Measurements from ENCODE around the gene MYBPH. TPM values are rescaled to one million over a fixed set of nuclear protein-coding genes. Genes with fewer than 3 reads are reported as not detected.

Gene MYBPH
- total RNA-seq (not detected), polyA plus RNA-seq (not detected)

DNA sequence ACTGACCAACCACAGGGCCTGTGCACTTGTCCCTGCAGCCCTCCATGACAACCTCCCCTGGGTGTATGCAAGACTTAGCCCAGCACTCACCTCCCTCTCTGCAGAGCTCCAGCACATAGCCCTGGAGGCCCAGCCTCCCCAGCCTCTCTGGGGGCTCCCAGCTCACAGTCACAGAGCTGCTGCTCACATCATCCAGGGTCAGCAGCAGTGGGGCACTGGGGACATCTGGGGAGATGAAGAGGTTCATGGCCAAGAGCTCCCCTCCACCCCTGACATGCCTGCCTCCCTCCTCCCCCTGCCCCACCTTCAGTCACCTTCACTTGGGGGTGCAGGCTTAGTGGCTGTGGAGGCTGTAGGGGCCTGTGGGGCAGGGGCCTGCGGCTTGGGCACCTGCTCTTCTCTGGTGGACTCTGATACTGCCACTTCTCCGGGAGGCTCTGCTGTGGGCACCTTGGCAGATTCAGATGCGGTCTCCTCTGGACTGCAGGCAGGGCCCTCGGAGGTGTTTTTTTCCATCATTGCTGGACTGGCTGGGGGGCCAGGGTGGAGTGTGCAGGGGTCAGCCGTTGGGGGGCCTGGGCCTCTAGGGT is at the start of gene MYBPH:
TSS of gene MYBPH (minus strand) at position 590 of the 590 bp plus-strand sequence. CDS start at position 519, 71 bp downstream.
- Histone ChIP-seq H3K9me3 (no peaks in the 10 kb centered on the region), H3K4me1 (no peaks in the 10 kb centered on the region), H3K4me3 (no peak within 1 kb of the TSS), H3K27ac (no peak within 1 kb of the TSS), H3K36me3 (no peaks in the 10 kb centered on the region), H3K27me3 (peaks cover 0 to 3% (median 0%) of the 10 kb centered on the region in 3 donors)
- 76 to 83% methylated on average over 5 of the region's 5 CpGs for WGBS, 2 donors
- intact Hi-C loops (cut with DNase I), result no loop called here
- no peak for DNase-seq
- TF ChIP-seq EP300 (IDR thresholded peaks at IDR 0.05) (no peak), POLR2AphosphoS5 (IDR thresholded peaks at IDR 0.05) (no peak), CTCF (IDR thresholded peaks at IDR 0.05) (no peak), POLR2A (IDR thresholded peaks at IDR 0.05) (no peak)

- no peaks in the 10 kb centered on the region for H3K9me3 ChIP-seq
- no peaks in the 10 kb centered on the region for H3K4me1 ChIP-seq
- H3K36me3 ChIP-seq, result no peaks in the 10 kb centered on the region
- no peak for DNase-seq
- TF ChIP-seq CTCF (IDR thresholded peaks at IDR 0.05) (no peak), POLR2A (IDR thresholded peaks at IDR 0.05) (no peak), POLR2AphosphoS5 (IDR thresholded peaks at IDR 0.05) (no peak), EP300 (IDR thresholded peaks at IDR 0.05) (no peak)
- no peaks in the 10 kb centered on the region for H3K27me3 ChIP-seq
- WGBS, 2 donors, result 59 to 60% methylated on average over 4 of the region's 4 CpGs
- intact Hi-C loops (cut with DNase I), result no loop called here
- no peak overlapping the region for H3K4me3 ChIP-seq
- no peak overlapping the region for H3K27ac ChIP-seq
These were observed 49.4 kb upstream of the MYBPH start for GRCh38 chr1:203225071-203225470.

DNA sequence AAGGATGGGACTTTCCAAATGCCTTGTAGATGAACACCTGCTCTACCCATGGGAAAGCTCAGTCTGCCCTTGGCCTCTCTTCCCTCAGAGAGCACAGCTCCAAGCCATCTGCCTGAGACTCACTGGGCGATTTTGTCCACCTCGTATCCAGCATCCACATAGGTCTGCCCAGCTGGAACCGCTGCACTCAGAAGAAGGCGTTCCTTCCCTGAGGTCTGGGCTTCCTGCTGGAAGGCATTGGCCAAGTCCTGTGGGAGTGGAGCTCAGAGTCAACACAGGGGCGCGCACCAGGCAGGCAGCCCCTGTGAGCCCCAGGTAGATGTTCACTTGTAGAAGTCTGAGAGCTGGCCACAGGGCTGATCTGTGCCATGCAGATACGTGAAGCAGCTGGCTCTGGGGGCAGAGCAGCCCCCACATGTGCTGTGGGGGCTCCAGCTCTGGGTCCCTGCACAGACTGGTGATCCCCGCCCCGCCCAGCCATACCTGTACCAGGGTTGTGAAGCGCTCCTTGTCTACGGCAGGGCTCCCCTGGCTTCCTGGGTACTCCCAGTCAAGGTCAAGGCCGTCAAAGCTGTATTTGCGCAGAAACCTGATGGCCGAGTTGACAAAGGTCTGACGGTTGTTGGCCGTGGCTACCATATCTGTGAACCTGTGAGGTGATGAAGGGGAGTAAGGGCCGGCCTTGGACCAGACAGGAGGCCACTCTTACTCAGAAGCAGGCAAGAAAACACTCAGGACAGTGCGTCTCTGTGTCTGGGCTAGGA is 47.6 kb upstream of the MYBPH start:
- Histone ChIP-seq H3K4me1 (no peaks in the 10 kb centered on the region), H3K27me3 (no peaks in the 10 kb centered on the region), H3K4me3 (no peak overlapping the region), H3K9me3 (no peaks in the 10 kb centered on the region), H3K36me3 (no peaks in the 10 kb centered on the region), H3K27ac (no peak overlapping the region)
- no peak for TF ChIP-seq POLR2A (IDR thresholded peaks at IDR 0.05)
- no peak for TF ChIP-seq POLR2AphosphoS5 (IDR thresholded peaks at IDR 0.05)
- no peak for TF ChIP-seq CTCF (IDR thresholded peaks at IDR 0.05)
- no peak for TF ChIP-seq EP300 (IDR thresholded peaks at IDR 0.05)
- intact Hi-C loops (cut with DNase I), result no loop called here
- 76 to 87% methylated on average over 18 of the region's 18 CpGs for WGBS, 2 donors
- DNase-seq, result no peak

DNA sequence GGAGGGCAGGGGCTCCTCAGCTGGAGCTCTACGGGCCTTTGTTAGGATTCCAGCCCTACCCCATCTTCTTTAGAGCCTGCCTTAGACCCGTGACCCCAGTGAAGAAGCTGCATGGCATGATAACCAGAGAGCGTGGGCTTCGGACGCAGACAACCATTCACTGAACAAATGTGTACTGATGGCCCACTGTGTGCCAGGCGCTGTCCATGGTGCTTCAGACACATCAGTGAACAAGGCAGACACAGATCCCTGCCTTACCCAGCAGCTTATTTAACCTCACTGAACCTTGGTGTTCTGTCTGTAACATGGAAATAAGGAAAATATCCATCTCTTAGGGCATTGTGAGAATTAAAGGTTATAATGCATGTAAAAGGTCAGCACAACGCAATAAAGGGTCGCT is 44.3 kb upstream of the MYBPH start:
- peaks cover 0 to 11% (median 0%) of the 10 kb centered on the region in 3 donors for H3K27me3 ChIP-seq
- no peak overlapping the region for H3K4me3 ChIP-seq
- WGBS, 2 donors, result 86% methylated on average over 8 of the region's 8 CpGs
- no peak for DNase-seq
- H3K9me3 ChIP-seq, result no peaks in the 10 kb centered on the region
- H3K27ac ChIP-seq, result no peak overlapping the region
- intact Hi-C loops (cut with DNase I), result no loop called here
- peaks cover 0 to 4% (median 2%) of the 10 kb centered on the region in 4 donors for H3K4me1 ChIP-seq
- TF ChIP-seq EP300 (IDR thresholded peaks at IDR 0.05) (no peak), CTCF (IDR thresholded peaks at IDR 0.05) (no peak), POLR2AphosphoS5 (IDR thresholded peaks at IDR 0.05) (no peak), POLR2A (IDR thresholded peaks at IDR 0.05) (no peak)
- no peaks in the 10 kb centered on the region for H3K36me3 ChIP-seq

Data from sigmoid colon (tissue), 7 donors.